Heart left ventricle (tissue), 13 donors: Measurements from ENCODE around the gene ARSG.

ENCODE experiments used
- CTCF ChIP-seq, 12 donors: fragments of 200-600 bp; sonication (generic) in 4 of 12; IDR thresholded peaks; one replicate each; pipeline versions ENCODE4 v1.5.0 to v1.8.0; 2018 to 2022; ENCODE audit warnings: antibody characterized with exemption in 12 of 12, mild to moderate bottlenecking in 5 of 12
- POLR2A ChIP-seq, 2 donors: fragments of 450-650 bp; IDR thresholded peaks; one replicate each; pipeline ENCODE4 v1.6.1; 2017; ENCODE audit warnings: antibody characterized with exemption in 2 of 2, mild to moderate bottlenecking in 2 of 2, moderate library complexity in 2 of 2
- donor health status: ischemic (EF 13 %, LVEDD 7.1; RV severe dilation, severe dysfunction).
- donor health status: DM: no; HTN: yes; CAD: no.
- donor health status: DM: no; HTN: no; CAD: no.
- donor health status: ischemic (EF 25% LVEDD 6.9; RV normal size, moderate dysfunction).
- donor health status: ischemic (EF 25% LVEDD 5.7; RV mildly dilated, moderate dysfunction).
- donor health status: ischemic (EF 35%, LVEDD 5.7; RV mildly dilated, moderate dysfunction).
- donor health status: nonischemic (EF 11% LVEDD 7.7; RV severe dilation, severe dysfunction).
- donor health status: DM: yes; HTN: yes; CAD: no.
- donor health status: PGD.
- donor health status: ischemic (EF 29% LVEDD 5.4; RV normal size, mild dysfunction).
- donor health status: nonischemic (EF 23%, LVEDD 6.1; RV moderate dilation, normal function).

- TF ChIP-seq POLR2A (IDR thresholded peaks at IDR 0.05) (no peak), CTCF (IDR thresholded peaks at IDR 0.05) (no peak)
Measured at GRCh38 chr17:68306819-68307218, 15.5 kb downstream of the ARSG start.
